ENCODE data around the gene RABGAP1L.

- TF ChIP-seq SPI1 (IDR thresholded peaks at IDR 0.05; ENCODE audit: low read depth, low read length) (no peak), POLR2A (IDR thresholded peaks at IDR 0.05; ENCODE audit: low read depth, low read length) (no peak)
Observed at GRCh38 chr1:174112489-174113162, 46.7 kb upstream of the RABGAP1L start.
